Renal pelvis (tissue), 12 donors: Measurements from ENCODE around the gene AKR1D1. TPM values are rescaled to one million over a fixed set of nuclear protein-coding genes. Genes with fewer than 3 reads are reported as not detected.
"Not testable (repeated sequence)": the region's sequence is repeated elsewhere in the genome, so short reads cannot be mapped to it uniquely, and the experiment has no call there.

ENCODE experiments used
- DNase-seq: peaks from one replicate; pipeline ENCODE4 v3.0.0-alpha.2; 2013
- long read RNA-seq, 16 experiments: transcript quantifications; one replicate each; lab custom pipeline, GENCODE V29; 2026
- polyA plus RNA-seq, 3 donors: library from polyadenylated mRNA; unstranded; fragments of 120-200 nt; gene quantifications; one replicate each; pipeline ENCODE4 v1.2.1, GENCODE V29; 2013; ENCODE audit not compliant: insufficient read length in 3 of 3

The AKR1D1 gene
- under 1 TPM in 2 of 3 donors, not detected in 1; 0.13 to 0.34 TPM for polyA plus RNA-seq
- long read RNA-seq, donor 1 = 0 reads
- long read RNA-seq, donor 2 = 0 reads
- long read RNA-seq, donor 3 = 0 reads
- long read RNA-seq, donor 4 = 0 reads
- long read RNA-seq, donor 5 = 0 reads
- long read RNA-seq, donor 6 = 0 reads
- long read RNA-seq, donor 7 = 0 reads
- long read RNA-seq, donor 8 = 0 reads
- long read RNA-seq, donor 9 = 0 reads
- long read RNA-seq, donor 10 = 0 reads
- long read RNA-seq, donor 11 = 0 reads
- long read RNA-seq, donor 12 = 0 reads
- long read RNA-seq, donor 13 = 0 reads
- long read RNA-seq, donor 14 = 0 reads
- long read RNA-seq, donor 15 = 0 reads
- long read RNA-seq, donor 16 = 0 reads

- no peak for DNase-seq
These were observed at the start of gene AKR1D1 for GRCh38 chr7:138076196-138076595. Gene AKR1D1 (plus strand): TSS chr7:138076459. CDS start chr7:138076519, 60 bp downstream.

- DNase-seq = no peak
These were observed 49.2 kb upstream of the AKR1D1 start for GRCh38 chr7:138027100-138027499.

- DNase-seq = no peak
These were observed 47.1 kb upstream of the AKR1D1 start for GRCh38 chr7:138029126-138029525.

- no peak for DNase-seq
These were observed 46.3 kb upstream of the AKR1D1 start for GRCh38 chr7:138029941-138030340.

GRCh38 chr7:138030679-138031351 is 45.4 kb upstream of the AKR1D1 start:
- DNase-seq = no peak

GRCh38 chr7:138032186-138032585 is 44.1 kb upstream of the AKR1D1 start:
- no peak for DNase-seq

- no peak for DNase-seq
These were observed 43.5 kb upstream of the AKR1D1 start for GRCh38 chr7:138032770-138033169.

DNA sequence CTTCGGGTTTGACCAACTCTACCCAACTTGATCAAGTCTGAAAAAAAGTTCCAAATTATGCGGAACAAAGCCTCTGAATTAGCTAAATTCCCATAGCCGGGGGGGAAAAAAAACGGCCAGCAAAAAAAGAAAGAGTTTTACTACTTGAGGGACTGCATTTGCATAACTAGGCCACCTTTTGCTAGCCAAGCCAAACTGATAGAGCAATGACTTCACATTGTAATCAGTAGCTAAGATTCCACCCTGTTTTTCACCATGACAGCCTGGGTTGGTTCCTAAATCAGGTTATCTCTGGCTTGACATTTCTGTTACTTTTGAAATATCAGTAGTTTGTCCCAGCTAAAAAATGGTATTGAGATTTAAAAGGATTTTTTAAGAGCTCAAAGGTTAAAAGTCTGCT is 43.0 kb upstream of the AKR1D1 start:
- DNase-seq = no peak

- DNase-seq = no peak
These were observed 40.1 kb upstream of the AKR1D1 start for GRCh38 chr7:138036135-138036534.

GRCh38 chr7:138040063-138040462 is 36.2 kb upstream of the AKR1D1 start:
- DNase-seq = not testable (repeated sequence)

DNA sequence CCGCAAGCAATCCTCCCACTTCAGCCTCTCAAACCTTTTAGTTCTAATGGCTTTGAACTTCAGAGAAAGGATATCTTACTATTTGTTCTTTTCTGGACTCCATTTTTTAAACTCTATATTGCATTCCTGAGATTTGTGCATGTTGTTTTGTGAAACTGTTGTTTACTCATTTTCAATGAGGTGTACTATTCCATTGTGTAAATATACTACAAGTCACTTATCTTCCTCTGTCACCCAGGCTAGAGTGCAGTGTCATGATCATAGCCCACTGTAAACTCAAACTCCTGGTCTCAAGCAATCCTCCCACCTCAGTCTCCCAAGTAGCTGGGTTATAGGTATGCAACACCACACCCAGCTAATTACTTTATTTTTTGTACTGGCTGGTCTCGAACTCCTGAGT is 31.4 kb upstream of the AKR1D1 start:
- DNase-seq = no peak

GRCh38 chr7:138047907-138048306 is 28.4 kb upstream of the AKR1D1 start:
- no peak for DNase-seq

GRCh38 chr7:138049505-138050116 is 26.6 kb upstream of the AKR1D1 start:
- DNase-seq = no peak

- not testable (repeated sequence) for DNase-seq
These were observed 24.5 kb upstream of the AKR1D1 start for GRCh38 chr7:138051712-138052247.

- no peak for DNase-seq
These were observed 23.6 kb upstream of the AKR1D1 start for GRCh38 chr7:138052696-138053095.

- not testable (repeated sequence) for DNase-seq
These were observed 20.6 kb upstream of the AKR1D1 start for GRCh38 chr7:138055698-138056097.

DNA sequence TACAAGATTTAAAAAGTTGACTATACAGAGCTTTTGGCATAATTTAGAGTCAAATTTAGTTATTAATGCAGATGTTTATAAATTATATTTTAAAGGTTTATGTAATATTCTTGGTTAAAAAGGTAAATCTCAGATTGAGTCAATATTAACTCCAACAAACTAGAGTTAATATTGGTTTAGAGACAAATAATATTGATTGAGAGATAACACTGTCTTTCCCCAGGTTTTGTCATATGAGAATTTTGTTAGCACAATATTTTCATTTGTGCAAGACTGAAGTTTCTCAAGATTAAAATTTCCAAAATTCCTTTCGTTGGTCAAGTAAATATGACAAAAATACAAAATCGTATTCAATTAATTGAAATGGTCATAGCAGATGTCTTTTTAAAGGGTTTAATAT is 12.9 kb upstream of the AKR1D1 start:
- DNase-seq = no peak

DNA sequence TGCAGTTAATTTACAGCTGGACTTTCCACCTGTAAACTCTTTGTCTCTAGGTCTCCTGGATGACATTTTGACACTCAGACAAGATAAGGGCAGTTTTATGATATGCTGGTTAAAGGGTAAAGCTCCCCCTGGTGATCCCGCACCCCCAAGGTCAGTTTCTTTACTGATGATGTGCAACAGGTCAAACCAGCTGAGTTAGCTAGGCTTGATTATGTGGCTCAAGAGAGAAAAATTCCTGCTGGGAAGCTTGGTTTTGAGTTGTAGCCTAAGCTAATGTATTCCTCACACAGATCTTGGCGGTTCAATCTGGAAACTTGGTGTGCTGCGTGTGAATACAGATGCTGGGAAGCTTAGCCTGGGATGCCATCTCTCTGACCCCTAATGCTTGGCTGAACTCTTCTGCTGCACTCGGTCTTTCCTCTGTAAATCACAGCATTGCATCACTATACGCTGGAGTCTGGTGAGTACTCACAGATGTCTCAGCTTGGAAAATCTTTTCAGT is 11.4 kb upstream of the AKR1D1 start:
- DNase-seq = no peak

DNA sequence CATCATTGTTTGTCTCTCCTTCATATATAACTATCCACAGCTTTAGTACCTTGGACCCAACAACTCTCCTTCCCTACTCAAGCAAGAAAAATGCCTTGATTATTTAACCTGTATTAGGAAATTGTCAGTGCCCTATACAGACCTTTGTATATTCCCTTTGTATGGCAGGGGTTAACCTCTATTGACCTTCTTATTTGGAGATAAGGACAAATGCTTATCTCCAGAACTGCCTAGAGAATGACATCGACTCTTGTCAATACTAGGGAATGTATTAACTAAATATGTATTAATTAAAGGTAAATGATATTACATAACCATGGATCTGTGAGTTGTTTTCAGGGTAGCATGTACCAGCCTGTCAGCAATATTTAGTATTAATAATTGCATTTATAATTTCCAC is 10.4 kb upstream of the AKR1D1 start:
- no peak for DNase-seq

GRCh38 chr7:138066954-138067394 is 9.3 kb upstream of the AKR1D1 start:
- DNase-seq = no peak

DNA sequence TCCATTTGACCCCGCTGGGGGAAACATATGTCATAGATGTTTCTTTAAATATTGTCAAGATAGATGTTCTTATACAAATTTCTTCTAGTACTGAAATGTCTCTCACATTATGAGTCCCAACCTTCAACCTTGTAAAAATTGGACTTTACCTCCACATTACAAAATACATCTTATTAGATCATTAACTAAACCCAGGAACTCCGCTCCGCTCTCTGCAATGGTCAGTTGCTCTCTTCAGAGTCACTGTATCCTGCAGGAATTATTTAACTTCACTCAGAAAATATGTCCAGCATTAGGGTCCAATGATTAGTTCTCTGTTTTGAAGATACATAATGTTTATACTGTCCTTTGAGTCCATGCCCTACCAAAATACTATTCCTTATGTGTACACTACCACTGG is 8.5 kb upstream of the AKR1D1 start:
- no peak for DNase-seq

DNA sequence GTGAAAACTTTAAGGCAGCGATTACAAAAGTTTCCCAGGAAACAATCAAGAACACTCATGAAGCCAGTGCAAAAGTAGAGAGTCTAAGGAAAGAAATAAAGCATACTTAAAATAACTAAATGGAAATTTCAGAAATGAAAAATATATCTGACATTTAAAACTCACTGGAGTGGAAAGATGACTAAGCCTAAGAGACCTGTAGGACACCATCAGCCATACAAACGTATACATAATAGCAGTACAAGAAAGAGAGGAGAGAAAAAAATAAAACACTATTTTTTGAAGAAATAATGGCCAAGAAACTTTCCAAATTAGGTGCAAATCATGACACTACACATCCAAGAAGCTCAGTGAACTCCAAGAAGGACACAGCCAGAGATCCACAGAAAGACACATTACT is 5.4 kb upstream of the AKR1D1 start:
- no peak for DNase-seq

DNA sequence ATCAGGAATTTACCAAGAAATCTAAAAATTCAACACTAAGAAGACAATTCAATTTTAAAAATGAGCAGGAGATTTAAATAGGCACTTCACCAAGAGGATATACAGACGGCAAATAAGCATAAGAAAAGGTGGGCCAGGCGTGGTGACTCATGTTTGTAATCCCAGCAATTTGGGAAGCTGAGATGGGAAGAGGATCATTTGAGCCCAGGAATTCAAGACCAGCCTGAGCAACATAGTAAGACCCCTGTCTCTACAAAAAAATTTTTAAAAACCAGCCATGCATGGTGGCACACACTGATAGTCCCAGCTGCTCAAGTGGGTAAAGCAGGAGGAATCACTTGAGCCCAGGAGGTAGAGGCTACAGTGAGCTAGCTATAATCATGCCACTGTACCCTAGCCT is 3.5 kb upstream of the AKR1D1 start:
- no peak for DNase-seq
